OCI-LY7 (cell line): ENCODE measurements around the gene AP5M1. TPM values are rescaled to one million over a fixed set of nuclear protein-coding genes. Genes with fewer than 3 reads are reported as not detected.

Source experiments
- BruUV-seq: library from RNA; stranded (reverse); fragments of 400-500 nt; replicated peaks from 2 replicates; lab custom pipeline; 2021; lab: Mats Ljungman, UMichigan
- CTCF ChIA-PET: fragments of 300-600 bp; sonication (Branson Sonifier 250); formaldehyde crosslinking; loops from one replicate; lab custom pipeline; 2022; ENCODE audit warnings: antibody characterized with exemption; ENCODE audit not compliant: unreplicated experiment; lab: Charles Lee
- POLR2A ChIA-PET: fragments of 300-600 bp; sonication (Branson Sonifier 250); formaldehyde crosslinking; loops from one replicate; lab custom pipeline; 2022; ENCODE audit warnings: antibody characterized with exemption; lab: Charles Lee
- DNase-seq: peaks from one replicate; pipeline ENCODE4 v3.0.0-alpha.2; 2015; ENCODE audit warnings: low spot score
- H2AFZ ChIP-seq: fragments of 200-600 bp; sonication (generic), shearing (Covaris generic); 2 replicates; pipeline ENCODE4 v1.6.1; 2014; ENCODE audit warnings: mild to moderate bottlenecking, antibody characterized with exemption, low read length, moderate library complexity
- H3K27ac ChIP-seq: fragments of 200-600 bp; sonication (generic); 2 replicates; pipeline ENCODE4 v1.5.1; 2014; ENCODE audit warnings: mixed run types, low read depth, mild to moderate bottlenecking, moderate library complexity, low read length, inconsistent platforms; ENCODE audit not compliant: poor library complexity, severe bottlenecking
- H3K36me3 ChIP-seq: fragments of 200-600 bp; sonication (generic); 2 replicates; pipeline ENCODE4 v1.6.1; 2014; ENCODE audit warnings: mild to moderate bottlenecking, antibody characterized with exemption, low read length, moderate library complexity, mixed read lengths; ENCODE audit not compliant: insufficient read depth
- H3K4me1 ChIP-seq: fragments of 200-600 bp; sonication (generic); 2 replicates; pipeline ENCODE4 v1.5.1; 2014; ENCODE audit warnings: mild to moderate bottlenecking, low read length; ENCODE audit not compliant: insufficient read depth, poor library complexity, severe bottlenecking
- H3K4me2 ChIP-seq: fragments of 200-600 bp; sonication (generic); 2 replicates; pipeline ENCODE4 v1.6.1; 2014; ENCODE audit warnings: mild to moderate bottlenecking, low read length
- H3K4me3 ChIP-seq: fragments of 200-600 bp; sonication (generic); 2 replicates; pipeline ENCODE4 v1.5.1; 2014; ENCODE audit warnings: mild to moderate bottlenecking, low read depth, low read length; ENCODE audit not compliant: poor library complexity, severe bottlenecking
- H3K79me2 ChIP-seq: fragments of 200-600 bp; sonication (generic); 2 replicates; pipeline ENCODE4 v1.6.1; 2016; ENCODE audit warnings: low read depth, mild to moderate bottlenecking, low read length, moderate library complexity, mixed read lengths; ENCODE audit not compliant: insufficient read depth
- H3K9me2 ChIP-seq: fragments of 200-600 bp; sonication (generic); 2 replicates; pipeline ENCODE4 v1.6.1; 2016; ENCODE audit warnings: mild to moderate bottlenecking, low read length, mixed read lengths; ENCODE audit not compliant: insufficient read depth
- H3K9me3 ChIP-seq: fragments of 200-600 bp; sonication (generic); 2 replicates; pipeline ENCODE4 v1.6.1; 2014; ENCODE audit warnings: mild to moderate bottlenecking, mixed run types, low read length, mixed read lengths
- H4K20me1 ChIP-seq: fragments of 200-600 bp; sonication (generic); 2 replicates; pipeline ENCODE4 v1.6.1; 2014; ENCODE audit warnings: mild to moderate bottlenecking, antibody characterized with exemption, low read length, moderate library complexity, mixed read lengths; ENCODE audit not compliant: insufficient read depth
- CTCF ChIP-seq: fragments of 200-600 bp; sonication (generic); conservative IDR thresholded peaks from 2 replicates; pipeline ENCODE4 v1.5.1; 2014; ENCODE audit warnings: mild to moderate bottlenecking, antibody characterized with exemption, low read length, moderate library complexity, mixed read lengths
- EZH2phosphoT487 ChIP-seq: fragments of 200-600 bp; sonication (generic); IDR thresholded peaks from 2 replicates; pipeline ENCODE4 v1.6.1; 2018; ENCODE audit warnings: low read depth, borderline replicate concordance, mild to moderate bottlenecking, mixed run types, antibody characterized with exemption, low read length, moderate library complexity, mixed read lengths
- intact Hi-C: fragments of 100-400 bp; cut with micrococcal nuclease; formaldehyde crosslinking; loops from one replicate; pipeline ENCODE4 v1.10.0; 2022; ENCODE audit not compliant: unreplicated experiment
- total RNA-seq, 2 experiments: library from RNA; depleted of rRNA in 1 of 2; stranded (reverse); fragments of >200 nt in 1 of 2; shearing (Covaris generic) in 1 of 2; gene quantifications; 2 replicates each; pipeline ENCODE4 v1.2.3, GENCODE V29; 2014 to 2022

The AP5M1 gene
- total RNA-seq, 2 experiments from 2014 or later: 13.3 to 50.4 TPM

DNA sequence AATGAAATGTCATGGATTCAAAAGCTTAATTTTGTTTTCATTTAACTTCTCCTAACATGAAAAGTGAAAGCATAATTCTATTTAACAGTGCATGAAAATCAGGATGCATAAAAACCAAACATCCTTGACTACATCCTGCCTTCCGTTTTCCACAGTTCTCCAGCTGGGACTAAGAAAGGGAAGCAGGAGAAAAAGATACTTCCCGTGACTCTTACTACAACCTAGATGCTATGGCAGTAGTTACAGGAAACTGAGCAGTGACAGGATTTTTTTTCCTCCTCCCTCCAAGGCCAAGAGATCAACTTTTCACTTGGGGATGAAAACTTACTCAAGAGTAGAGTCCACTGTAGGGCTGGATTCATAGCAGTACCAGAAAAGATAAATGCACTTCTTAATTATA, 2.7 kb upstream of the AP5M1 start:
- H4K20me1 ChIP-seq: peaks cover 29% of the 10 kb centered on the region
- no peak overlapping the region for H3K27ac ChIP-seq
- intact Hi-C loops: loop anchor here (5.0 kb wide), 1 partner anchor 196 kb away; no protein-coding TSS in a partner anchor

DNA sequence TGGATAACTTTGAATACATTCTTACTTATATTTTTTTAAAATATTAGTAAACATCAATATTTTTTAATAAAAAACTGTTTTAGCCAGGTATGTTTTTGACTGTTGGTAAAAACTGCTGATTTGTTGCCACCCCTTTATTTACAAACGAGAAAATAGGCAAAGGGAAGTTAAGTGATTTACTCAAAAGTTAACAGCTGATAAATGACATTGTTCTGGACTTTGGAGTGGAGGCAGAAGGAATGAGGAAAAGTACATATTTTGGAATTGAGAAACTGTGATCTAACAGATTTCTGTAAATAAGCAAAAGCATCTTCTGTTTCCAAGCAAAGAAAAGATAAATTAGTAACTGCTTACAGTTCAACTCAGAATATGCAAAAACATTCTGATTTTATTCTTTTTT, 4.5 kb downstream of the AP5M1 start:
- H3K27ac ChIP-seq: no peak overlapping the region
- no peaks in the 10 kb centered on the region for H3K9me2 ChIP-seq
- peaks cover 8% of the 10 kb centered on the region; the same call in 1 of the 2 replicates for H4K20me1 ChIP-seq
- no peak overlapping the region for H2AFZ ChIP-seq
- H3K36me3 ChIP-seq: peaks cover 67% of the 10 kb centered on the region
- H3K4me2 ChIP-seq: no peak overlapping the region
- no TSS peak for BruUV-seq
- ChIA-PET CTCF (no interaction called here), POLR2A (interaction anchor here (1.3 kb wide), 1 partner anchor 10 kb away, joined by 4 read pairs; no protein-coding TSS in a partner anchor)
- H3K79me2 ChIP-seq: peaks cover 86% of the 10 kb centered on the region
- intact Hi-C loops: no loop called here
- H3K4me1 ChIP-seq: peaks cover 26% of the 10 kb centered on the region
- TF ChIP-seq CTCF (no peak), EZH2phosphoT487 (no peak)
- no peak overlapping the region for H3K4me3 ChIP-seq
- H3K9me3 ChIP-seq: peaks cover 8% of the 10 kb centered on the region; the same call in 1 of the 2 replicates
- DNase-seq: no peak

More for the DNA sequence above, 2.7 kb upstream of the AP5M1 start:
- H3K9me2 ChIP-seq: no peaks in the 10 kb centered on the region
- H3K4me2 ChIP-seq: peak overlapping the region; percentile 55
- peaks cover 35% of the 10 kb centered on the region for H3K4me1 ChIP-seq
- no peak for TF ChIP-seq EZH2phosphoT487
- TF ChIP-seq CTCF: no peak
- H3K79me2 ChIP-seq: peaks cover 85% of the 10 kb centered on the region
- H3K36me3 ChIP-seq: peaks cover 16% of the 10 kb centered on the region
- H3K4me3 ChIP-seq: peak overlapping the region; percentile 48
- DNase-seq: no peak
- no peak overlapping the region for H2AFZ ChIP-seq
- no TSS peak for BruUV-seq
- POLR2A ChIA-PET: interaction anchor here (0.6 kb wide), 1 partner anchor 46 kb away, joined by 4 read pairs; no protein-coding TSS in a partner anchor
- CTCF ChIA-PET: no interaction called here
- H3K9me3 ChIP-seq: peaks cover 5% of the 10 kb centered on the region; the same call in 1 of the 2 replicates

DNA sequence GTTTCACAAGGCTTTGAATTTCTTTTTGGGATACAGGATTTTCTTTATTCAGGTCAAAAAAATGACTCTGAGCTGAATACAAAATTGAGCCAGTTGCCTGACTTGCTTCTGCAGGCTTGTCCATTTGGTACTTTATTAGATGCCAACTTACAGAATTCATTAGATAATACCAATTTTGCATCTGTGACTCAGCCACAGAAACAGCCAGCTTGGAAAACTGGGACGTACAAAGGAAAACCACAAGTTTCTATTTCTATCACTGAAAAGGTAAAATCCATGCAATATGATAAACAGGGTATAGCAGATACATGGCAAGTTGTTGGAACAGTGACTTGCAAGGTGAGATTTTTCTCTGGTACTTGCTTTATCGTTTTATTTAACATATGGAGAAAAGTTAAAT, 5.8 kb downstream of the AP5M1 start:
- H3K4me3 ChIP-seq: no peak overlapping the region
- peaks cover 8% of the 10 kb centered on the region; the same call in 1 of the 2 replicates for H3K9me3 ChIP-seq
- H3K9me2 ChIP-seq: no peaks in the 10 kb centered on the region
- no TSS peak for BruUV-seq
- H3K27ac ChIP-seq: no peak overlapping the region
- POLR2A ChIA-PET: no interaction called here
- peaks cover 76% of the 10 kb centered on the region for H3K36me3 ChIP-seq
- TF ChIP-seq EZH2phosphoT487 (no peak), CTCF (no peak)
- peaks cover 29% of the 10 kb centered on the region for H3K4me1 ChIP-seq
- H3K4me2 ChIP-seq: no peak overlapping the region
- peaks cover 8% of the 10 kb centered on the region; the same call in 1 of the 2 replicates for H4K20me1 ChIP-seq
- CTCF ChIA-PET: no interaction called here
- DNase-seq: no peak
- no peak overlapping the region for H2AFZ ChIP-seq
- intact Hi-C loops: no loop called here
- peaks cover 82% of the 10 kb centered on the region for H3K79me2 ChIP-seq
